ENCODE data around the gene LRRC55. TPM values are rescaled to one million over a fixed set of nuclear protein-coding genes. Genes with fewer than 3 reads are reported as not detected.

LRRC55 gene
- total RNA-seq, 1 experiment from 2014 or later = not detected

GRCh38 chr11:57239348-57239747 lies 57.6 kb downstream of the LRRC55 start:
- no peak overlapping the region for H3K4me2 ChIP-seq (ENCODE audit: low read length)
- no peaks in the 10 kb centered on the region for H4K20me1 ChIP-seq (ENCODE audit: insufficient read depth)
- no peak for TF ChIP-seq CTCF (IDR thresholded peaks at IDR 0.05 in 2 of 3, conservative IDR thresholded peaks at IDR 0.05 in 1 of 3; ENCODE audit: borderline replicate concordance in 1 of 3, insufficient read depth in 1 of 3, low read depth in 2 of 3, low read length in 2 of 3)
- TF ChIP-seq EZH2phosphoT487 (IDR thresholded peaks at IDR 0.05; ENCODE audit: borderline replicate concordance) = no peak
- no peak for TF ChIP-seq REST (IDR thresholded peaks at IDR 0.05; ENCODE audit: low read depth)
- ATAC-seq = no peak
- H3K9me3 ChIP-seq (ENCODE audit: control insufficient read depth in 1 of 2, insufficient read depth in 1 of 2, low read depth in 1 of 2, low read length in 2 of 2) = no peaks in the 10 kb centered on the region
- no peak for DNase-seq (ENCODE audit: low read depth, low spot score)
- no peak overlapping the region for H3K4me3 ChIP-seq (replicated peaks in 1 of 2; ENCODE audit: low read depth in 1 of 2, low read length in 2 of 2)
- CTCF ChIA-PET = interaction anchor here (2.0 kb wide), 1 partner anchor 10 kb away, joined by 14 read pairs; no protein-coding TSS in a partner anchor
- RAD21 ChIA-PET (ENCODE audit: low non-redundant PET in 1 of 2, low total read pairs in 2 of 2, uncharacterized antibody in 2 of 2, unreplicated experiment in 2 of 2) = no interaction called here
- H3K36me3 ChIP-seq (ENCODE audit: control insufficient read depth in 1 of 2, insufficient read depth in 2 of 2, low read length in 2 of 2) = no peaks in the 10 kb centered on the region
- no peak overlapping the region for H3K27ac ChIP-seq (ENCODE audit: low read depth, low read length)
- H3K79me2 ChIP-seq (ENCODE audit: insufficient read depth, low read length) = no peaks in the 10 kb centered on the region
- no peak overlapping the region for H2AFZ ChIP-seq (ENCODE audit: low read depth, low read length, poor library complexity, severe bottlenecking)
- peaks cover 12% of the 10 kb centered on the region for H3K27me3 ChIP-seq (ENCODE audit: insufficient read depth, low read length)
- H3K4me1 ChIP-seq (ENCODE audit: control insufficient read depth in 1 of 2, insufficient read depth in 2 of 2, low read length in 2 of 2) = no peaks in the 10 kb centered on the region
- POLR2A ChIA-PET = no interaction called here
- H3K9me2 ChIP-seq (ENCODE audit: insufficient read depth) = no peaks in the 10 kb centered on the region
- intact Hi-C loops (cut with micrococcal nuclease) = no loop called here
- no TSS peak for BruUV-seq (replicated peaks)
- no peak overlapping the region for H3K9ac ChIP-seq (ENCODE audit: low read length)
